ENCODE measurements around the gene AMMECR1L.
"Not testable (repeated sequence)": the region's sequence is repeated elsewhere in the genome, so short reads cannot be mapped to it uniquely, and the experiment has no call there.

The AMMECR1L gene

DNA sequence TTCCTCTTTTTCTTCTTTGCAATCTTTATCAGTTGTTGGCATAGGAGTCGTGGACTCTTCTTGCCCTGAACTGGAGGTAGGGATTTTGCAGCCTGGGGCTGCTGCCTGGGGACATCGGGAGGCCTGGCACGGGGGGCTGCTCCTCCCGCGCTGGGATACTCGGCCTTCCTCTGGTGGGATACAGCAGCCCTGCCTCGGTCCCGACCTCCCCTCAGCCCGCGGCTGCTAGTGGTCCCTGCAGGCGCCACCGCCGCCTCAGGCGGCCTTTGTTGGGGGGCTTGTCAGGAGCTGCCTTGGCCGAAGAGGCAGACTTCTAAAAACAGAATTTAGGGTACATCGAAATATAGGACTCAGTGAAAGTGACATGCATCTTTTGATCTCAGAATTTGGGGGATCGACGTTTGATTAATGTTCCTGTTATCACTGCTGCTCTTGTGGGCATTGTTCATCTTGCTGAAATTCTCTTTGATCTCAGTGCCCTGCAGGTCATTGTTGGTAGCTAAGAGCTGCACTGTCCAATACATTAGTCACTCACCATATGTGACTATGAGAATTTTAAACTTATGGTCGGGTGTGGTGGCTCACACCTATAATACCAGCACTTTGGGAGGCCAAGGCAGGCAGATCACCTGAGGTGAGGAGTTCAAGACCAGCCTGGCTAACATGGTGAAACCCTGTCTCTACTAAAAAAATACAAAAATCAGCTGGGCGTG lies 44.1 kb downstream of the AMMECR1L start:
- no peak for DNase-seq (ENCODE audit: low spot score)

DNA sequence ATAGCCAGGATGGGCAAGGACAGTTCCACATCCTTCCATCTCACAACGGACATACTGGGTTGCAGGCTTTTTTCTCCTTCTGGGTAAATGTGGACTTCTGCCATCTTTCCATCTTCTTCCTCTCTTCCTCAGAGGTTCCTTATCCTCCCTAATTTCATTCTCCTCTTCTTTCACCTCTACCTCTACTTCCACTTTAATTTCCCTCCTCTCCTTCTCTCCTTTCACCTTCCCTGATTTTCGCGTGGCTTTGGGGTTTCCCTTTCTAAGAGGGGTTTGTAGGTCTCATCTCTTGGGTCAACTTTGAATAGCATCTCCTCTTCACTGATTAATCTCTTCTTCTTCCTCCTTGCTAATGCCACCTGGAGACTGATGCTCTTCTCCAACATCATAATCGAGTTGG lies 44.9 kb downstream of the AMMECR1L start:
- no peak for DNase-seq (ENCODE audit: low spot score)

DNA sequence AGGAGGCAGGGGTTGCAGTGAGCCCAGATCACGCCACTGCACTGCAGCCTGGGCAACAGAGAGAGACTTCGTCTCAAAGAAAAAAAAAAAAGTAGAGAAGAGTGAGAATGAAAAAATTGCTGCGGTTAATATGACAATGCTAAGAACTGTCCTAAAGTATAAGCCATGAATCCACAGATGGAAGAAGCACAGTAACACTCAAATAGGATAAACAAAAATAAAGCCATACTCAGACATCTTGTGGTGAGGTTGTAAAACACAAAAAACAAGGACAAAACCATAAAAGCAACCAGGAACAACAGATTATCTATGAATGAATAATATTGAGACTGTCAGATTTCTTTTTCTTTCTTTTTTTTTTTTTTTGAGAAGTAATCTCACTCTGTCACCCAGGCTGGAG lies 50.8 kb downstream of the AMMECR1L start:
- DNase-seq (ENCODE audit: low spot score), result no peak

DNA sequence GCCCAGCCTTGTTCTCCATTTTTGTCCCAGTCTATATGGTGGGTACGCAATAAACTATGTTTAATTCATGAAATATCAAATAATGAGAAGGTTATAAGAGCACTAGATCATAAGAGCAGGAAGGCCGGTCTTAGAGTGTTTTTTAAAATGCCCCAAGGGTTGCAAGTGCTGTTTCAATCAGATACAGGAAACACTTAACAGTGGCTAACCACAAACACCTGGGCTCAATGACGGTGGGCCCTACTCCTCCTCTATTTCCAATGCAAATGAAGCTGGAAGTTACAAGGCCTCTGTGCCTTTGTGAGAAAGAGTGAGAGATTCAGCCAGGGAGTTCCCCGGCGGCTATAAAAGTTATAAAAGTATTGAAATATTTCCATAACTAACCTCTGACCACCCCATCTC lies 55.9 kb downstream of the AMMECR1L start:
- DNase-seq (ENCODE audit: low spot score), result no peak

DNA sequence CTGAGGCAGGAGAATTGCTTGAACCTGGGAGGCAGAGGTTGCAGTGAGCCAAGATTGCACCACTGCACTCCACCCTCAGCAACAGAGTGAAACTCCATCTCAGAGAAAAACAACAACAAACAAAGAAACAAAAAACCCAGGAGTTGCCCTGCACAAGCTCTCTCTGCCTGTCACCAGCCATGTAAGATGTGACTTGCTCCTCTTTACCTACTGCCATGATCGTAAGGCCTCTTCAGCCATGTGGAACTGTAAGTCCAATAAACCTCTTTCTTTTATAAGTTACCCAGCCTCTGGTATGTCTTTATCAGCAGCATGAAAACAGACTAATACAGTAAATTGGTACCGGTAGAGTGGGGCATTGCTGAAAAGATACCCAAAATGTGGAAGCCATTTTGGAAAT lies 59.0 kb downstream of the AMMECR1L start:
- not testable (repeated sequence) for DNase-seq (ENCODE audit: low spot score)

DNA sequence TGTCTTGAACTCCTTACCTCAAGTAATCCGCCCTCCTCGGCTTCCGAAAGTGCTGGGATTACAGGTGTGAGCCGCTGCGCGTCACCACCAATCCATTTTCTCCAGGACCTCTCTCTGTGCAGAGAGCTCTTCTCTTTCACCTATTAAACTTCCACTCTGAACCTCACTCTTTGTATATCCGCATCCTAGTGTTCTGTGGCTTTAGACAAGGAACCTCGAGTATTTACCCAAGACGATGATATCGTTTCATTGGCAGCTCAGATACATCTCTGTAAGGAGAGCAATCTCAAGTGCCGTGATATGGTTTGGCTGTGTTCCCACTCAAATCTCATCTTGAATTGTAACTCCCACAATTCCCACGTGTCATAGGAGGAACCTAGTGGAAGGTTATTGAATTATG lies 59.7 kb downstream of the AMMECR1L start:
- DNase-seq (ENCODE audit: low spot score), result no peak

DNA sequence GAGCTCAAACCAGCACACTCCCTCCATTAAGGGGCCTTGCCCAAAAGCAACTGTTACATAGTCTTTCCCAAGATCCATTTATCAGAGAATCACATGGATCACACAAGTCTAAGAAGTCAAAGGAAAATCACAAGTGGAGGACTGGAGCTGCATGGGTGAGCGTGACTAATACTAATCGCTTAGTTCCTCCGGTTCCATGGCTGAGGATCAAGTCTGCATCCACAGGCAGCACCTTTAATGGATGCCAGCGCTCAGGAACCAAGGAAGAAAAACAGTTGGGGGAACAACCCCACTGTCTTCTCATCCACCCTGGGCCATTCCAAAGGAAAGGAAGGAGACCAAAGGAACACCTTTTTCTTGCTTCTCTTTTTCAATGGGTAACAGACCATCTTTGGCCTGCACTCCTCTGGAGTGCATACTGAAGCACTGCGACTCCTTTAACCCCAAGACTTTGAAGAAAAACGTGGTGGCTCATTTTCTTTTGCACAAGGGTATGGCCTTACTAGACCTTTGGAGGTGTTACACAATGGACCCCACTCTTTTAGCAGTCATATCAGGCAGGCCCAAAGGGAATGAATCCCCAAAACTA lies 65.6 kb downstream of the AMMECR1L start:
- DNase-seq (ENCODE audit: low spot score), result no peak

DNA sequence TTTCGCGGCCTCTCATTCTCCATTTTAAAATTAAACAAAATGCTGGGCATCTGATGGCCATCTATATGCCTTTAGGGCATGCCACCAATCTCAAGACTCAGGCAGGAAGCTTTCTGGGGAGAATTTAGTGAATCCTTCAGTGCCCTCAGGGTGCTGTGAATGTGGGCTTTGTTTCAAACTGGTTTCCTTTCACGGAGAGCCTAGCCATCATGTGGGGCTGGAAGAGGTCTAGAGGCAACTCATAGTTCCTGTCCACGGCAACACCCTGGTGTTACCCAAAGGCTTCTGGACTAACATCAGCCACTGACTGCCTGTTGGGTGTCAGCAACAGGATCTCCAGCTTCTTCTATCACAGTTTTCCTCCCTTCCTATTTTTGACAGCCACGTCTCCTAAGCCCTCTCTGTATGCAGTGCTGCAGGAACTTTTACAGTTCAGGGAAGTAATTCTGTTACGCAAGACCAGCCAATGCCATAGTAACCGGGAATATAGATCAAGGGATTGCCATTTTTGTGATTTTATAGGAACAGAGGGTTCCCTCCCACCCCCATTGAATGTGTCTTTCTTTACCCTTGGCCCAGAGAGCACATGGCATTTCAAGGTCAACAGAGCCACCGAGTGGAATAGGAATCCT lies 66.8 kb downstream of the AMMECR1L start:
- DNase-seq (ENCODE audit: low spot score), result no peak

DNA sequence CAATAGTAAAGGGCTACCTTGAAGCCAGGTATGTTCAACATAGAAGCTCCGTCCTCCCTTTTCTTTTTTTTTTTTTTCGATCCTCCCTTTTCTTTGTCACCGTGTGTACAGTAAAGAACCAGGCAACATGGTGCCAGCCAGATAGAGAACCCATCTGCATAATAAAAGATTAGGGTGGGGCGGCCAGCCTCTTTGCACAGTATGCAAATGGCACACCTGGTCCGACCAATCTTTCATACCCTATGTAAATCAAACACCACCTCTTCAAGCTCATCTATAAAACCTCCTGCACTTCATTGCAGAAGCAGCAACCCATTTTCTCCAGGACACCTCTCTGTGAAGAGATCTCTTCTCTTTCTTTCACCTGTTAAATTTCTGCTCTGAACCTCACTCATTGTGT lies 67.5 kb downstream of the AMMECR1L start:
- DNase-seq (ENCODE audit: low spot score), result no peak

DNA sequence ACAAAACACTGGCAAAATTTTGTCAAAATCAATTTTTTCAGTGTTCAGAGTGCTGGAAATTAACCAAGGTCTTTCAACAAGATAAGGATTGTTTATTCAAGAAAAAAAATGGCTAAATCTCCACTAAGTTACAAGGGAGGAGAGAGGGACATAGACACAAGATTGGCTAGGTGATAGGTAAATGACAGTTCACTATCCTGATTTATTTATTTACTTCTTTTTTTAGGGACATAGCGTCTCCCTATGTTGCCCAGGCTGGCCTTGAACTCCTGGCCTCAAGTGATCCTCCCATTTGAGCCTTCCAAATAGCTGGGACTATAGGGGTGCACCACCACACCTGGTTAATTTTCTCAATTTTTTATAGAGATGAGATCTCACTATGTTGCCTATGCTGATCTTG lies 71.1 kb downstream of the AMMECR1L start:
- no peak for DNase-seq (ENCODE audit: low spot score)

DNA sequence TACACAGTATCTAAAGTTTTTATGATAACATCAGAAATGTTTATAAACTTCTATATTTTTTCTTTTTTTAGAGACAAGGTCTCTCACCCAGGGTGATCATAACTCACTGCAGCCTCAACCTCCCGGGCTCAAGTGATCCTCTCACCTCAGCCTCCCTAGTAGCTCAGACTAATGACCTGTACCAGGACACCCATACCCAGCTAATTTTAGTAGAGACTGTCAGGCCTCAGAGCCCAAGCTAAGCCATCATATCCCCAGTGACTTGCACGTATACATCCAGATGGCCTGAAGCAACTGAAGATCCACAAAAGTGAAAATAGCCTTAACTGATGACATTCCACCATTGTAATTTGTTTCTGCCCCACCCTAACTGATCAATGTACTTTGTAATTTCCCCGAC lies 73.3 kb downstream of the AMMECR1L start:
- DNase-seq (ENCODE audit: low spot score), result not testable (repeated sequence)
